Stimulated activated CD4-positive, alpha-beta T cell treated with anti-CD3 and anti-CD28 coated beads, TNF-alpha, amount 100 ng/mL, for 1 hour (primary cell): Measurements from ENCODE around the gene CCDC93.

ENCODE experiments used
- DNase-seq, 3 donors: peaks; one replicate each; pipeline ENCODE4 v3.0.0-alpha.2; 2020; ENCODE audit warnings: low read depth in 3 of 3, low spot score in 1 of 3

The CCDC93 gene

DNA sequence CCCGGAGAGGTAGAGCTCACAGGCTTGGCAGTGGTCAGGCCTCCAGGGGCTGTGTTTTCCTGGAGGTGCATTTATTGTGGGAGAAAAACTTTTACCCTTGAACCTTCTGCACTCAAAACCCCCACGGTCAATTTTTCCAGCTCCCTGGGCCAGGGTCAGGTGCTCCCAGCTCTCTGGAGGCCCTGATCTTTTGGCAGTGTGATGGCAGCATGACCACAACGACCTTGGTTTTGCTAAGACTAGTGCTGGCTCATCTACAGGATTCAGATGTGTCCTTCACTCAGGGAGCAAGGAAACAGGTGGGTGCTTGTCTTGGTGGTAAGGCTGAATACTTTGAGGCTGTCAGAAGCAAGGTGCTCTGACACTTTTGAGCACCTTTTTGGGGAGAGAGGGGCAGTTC, 92.3 kb downstream of the CCDC93 start:
- DNase-seq: no peak

DNA sequence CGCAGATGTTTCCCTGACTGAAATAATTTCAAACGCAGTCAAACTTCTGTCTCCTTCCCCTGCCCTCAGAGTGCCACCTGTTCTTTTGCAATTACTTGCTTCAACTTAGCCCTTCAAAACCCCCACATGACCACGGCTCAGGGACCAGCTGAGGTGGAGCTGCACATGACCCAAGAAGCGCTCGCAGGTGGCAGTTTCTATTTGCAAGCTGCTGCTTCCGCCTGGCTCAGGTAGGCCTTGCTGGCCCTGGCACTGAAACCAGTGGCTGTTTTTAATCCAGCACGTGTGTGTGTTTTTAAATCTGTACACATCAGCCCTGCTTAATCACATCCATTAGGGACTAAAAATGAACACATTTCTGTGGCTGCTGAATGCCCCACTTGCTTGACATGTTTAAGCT, 95.3 kb downstream of the CCDC93 start:
- no peak for DNase-seq

DNA sequence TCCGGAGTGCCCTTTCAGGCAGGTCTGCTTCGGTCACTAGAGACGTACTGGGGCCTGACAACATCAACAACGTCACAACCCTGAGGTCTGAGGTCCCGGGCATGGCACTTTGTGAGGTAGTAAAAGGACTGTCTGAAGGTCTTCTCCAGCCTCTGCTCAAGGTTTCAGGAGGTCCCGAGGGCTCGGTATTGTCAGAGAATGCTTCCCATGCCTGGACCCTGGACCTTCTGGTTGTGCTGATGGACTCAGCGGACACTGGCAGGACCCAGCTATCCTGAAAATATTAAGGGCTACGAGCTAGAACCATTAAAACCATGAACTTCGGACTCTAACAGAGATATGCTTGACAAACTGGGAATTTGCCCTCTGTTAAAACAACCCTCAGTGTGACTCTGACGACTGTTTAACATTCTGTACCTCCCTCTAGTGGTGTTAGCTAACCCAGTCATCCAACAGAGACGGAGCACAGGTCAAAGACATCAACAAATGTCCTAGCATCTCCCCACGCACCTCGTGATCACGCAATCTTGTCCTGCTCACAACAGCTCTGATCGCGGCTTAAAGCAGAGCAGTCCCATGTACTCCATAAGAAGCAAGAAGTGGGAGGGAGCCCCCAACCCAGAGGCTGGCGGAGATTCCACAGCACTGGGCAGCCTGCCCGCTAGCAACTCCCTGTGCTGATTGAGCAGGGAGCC, 96.5 kb downstream of the CCDC93 start:
- DNase-seq: no peak

DNA sequence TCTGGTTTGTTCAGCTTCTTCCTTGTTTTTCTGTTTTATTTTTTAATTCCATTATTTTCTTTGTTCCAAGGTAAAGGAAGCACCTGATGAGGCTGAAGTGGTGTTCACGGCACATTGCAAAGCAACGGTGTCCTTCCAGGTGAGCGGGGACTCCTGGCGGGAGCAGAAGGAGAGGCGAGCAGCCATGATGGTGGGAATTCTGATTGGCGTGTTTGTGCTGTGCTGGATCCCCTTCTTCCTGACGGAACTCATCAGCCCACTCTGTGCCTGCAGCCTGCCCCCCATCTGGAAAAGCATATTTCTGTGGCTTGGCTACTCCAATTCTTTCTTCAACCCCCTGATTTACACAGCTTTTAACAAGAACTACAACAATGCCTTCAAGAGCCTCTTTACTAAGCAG, 110.9 kb downstream of the CCDC93 start:
- no peak for DNase-seq

DNA sequence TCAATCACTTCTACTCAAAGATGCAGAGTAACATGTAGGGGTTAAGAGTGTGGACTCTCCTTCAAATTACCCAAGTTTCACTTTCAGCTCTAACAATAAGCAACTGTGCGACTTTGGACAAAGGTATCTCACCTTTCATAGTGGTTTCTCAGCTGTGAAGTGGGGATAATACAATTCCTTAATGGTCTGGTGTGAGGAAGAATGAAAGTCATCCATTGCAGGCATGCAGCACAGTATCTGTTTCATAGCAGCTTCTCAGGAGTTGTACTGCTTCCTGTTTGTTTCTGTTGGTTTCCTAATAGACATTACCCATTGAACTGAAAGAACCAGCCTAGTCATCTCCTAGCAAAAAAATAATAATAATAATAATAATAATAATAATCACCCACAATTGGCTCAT, 125.0 kb downstream of the CCDC93 start:
- no peak for DNase-seq

DNA sequence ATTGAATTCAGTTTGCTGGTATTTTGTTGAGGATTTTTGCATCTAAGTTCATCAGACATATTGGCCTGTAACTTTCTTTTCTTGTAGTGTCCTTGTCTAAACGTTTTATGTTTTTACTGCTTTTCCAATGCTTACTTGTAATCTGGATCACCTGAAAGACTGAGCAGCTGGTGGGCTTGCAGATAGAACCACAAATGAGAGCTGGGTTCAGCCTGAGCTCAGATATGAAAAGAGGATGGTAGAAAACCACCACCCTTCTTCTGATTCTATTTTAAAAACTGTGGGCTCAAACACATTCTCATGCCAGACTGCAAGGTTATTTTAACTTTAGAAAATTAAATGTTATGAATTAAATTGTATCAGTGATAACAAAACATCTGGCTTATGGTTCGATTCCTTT, 128.6 kb downstream of the CCDC93 start:
- DNase-seq: no peak

DNA sequence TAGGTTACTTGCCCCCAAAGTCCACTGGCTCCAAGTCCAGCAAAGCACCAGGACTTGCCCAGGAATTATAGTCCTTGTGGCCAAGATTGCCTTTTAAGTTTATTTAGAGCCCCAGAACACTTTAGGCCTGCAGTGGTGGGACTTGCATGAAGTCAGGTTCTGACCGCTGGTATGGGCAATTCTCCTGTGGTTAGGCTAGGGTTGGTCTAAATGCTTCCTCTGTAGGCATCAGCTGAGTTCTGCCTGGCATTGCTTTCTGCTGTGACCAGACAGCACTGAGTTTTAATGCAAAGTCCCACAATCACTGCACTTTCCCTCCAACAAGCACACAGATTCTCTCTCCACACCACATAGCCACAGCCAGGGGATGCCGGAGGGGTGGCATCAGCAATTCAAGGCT, 134.9 kb downstream of the CCDC93 start:
- DNase-seq: no peak

DNA sequence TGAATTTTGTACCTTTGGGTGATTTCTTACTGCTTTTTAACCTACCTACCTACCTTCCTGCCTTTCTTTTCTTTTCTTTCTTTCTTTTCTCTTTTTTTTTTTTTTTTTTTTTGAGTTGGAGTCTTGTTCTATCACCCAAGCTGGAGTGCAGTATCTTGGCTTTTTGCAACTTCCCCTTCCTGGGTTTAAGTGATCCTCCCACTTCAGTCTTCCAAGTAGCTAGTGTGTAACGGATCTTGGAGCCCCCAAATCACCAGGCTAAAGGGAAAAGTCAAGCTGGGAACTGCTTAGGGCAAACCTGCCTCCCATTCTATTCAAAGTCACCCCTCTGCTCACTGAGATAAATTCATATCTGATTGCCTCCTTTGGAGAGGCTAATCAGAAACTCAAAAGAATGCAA, 138.1 kb downstream of the CCDC93 start:
- DNase-seq: no peak
